ENCODE data around the gene UCKL1.
"Not testable (repeated sequence)": the region's sequence is repeated elsewhere in the genome, so short reads cannot be mapped to it uniquely, and the experiment has no call there.

UCKL1 gene

DNA sequence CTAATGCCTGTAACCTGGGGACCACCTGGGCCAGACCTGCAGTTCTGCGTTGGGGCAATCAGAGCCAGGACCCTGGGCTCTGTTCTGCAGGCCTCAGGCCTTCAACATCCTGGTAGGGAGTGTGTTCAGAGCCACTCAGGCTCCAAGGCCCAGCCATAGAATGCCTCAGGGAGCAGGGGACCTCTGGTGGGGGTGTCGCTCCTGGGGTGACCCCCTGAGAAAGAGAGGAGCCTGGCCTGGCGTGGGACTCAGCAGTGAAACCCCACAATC, 12.5 kb downstream of the UCKL1 start:
- no peak for DNase-seq (ENCODE audit: low read depth, low spot score)

DNA sequence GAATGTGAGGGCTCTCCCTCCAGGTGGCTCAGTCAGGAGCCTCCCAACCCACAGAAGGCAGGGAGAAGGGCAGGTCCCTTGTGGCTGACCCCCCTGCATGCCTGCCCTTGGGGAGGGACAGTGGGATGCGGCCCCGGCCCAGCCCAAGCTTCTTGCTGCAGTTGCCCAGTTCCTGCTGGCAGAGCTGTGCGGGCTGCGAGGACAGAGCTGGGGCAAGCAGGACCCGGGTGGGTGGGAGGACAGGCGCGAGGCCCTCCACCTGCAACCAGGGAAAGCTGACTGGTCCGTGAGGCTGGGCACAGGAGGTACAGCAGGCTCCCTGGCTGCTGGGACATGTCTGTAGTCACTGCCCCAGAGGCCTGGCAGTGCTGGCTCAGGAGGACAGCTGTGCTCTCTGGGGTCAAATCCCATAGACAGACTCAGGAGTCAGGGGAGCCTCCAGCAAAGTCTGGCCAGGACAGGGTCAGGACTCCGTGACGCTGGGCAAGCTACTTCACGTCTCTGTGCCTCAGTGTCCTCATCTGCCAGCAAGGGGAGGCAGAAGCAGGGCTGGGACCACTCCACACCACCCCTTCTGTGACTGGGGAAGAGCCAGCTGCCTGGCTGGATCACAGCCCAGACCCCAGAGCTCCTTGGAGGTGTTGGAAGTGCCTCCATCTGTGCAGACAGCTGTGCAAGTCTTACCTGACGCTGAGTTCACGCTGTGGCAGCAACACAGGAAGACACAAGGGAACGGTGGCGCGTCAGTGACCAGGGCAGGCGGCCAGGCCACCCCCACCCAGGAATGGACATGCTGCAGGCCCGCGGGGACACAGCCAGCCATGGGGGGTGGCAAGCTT, 13.0 kb downstream of the UCKL1 start:
- DNase-seq (ENCODE audit: low read depth, low spot score), result no peak

- no peak for DNase-seq (ENCODE audit: low read depth, low spot score)
These were observed 13.8 kb downstream of the UCKL1 start for GRCh38 chr20:63942250-63942951.

DNA sequence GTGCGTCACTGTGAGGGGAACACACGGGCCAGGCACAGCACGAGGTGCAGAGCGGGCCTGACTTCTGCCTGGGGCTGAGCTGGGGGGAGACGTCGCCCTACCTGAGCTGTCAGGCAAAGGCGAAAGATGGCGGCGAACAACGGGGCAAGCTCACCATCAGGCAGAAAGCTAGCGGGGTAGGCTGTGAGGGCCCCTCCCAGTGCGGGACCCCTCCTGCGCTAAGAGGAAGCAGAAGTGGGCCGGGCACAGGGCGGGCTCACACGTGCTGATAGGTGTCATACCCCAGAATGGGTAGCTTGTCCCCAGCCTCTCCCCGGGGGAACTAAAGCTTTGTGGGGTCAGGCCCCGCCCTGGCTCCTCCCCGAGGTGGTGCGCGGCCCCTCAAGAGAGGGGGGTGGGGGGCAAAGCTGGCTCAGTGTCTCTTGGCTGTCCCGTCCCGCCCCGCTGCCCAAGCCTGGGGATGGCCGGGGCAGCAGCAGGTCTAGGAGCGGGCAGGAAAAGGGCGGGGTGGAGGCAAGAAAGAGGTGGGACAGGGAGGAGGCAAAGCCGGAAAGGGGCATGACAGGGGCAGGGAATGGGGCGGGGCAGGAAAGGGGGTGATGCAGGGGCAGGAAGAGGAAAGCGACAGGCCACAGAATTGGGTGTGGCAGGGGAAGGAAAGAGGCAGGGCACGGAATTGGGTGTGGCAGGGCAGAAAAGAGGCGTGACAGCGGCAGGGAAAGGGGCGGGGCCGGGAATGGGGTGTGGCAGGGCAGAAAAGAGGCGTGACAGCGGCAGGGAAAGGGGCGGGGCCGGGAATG, 14.7 kb downstream of the UCKL1 start:
- no peak for DNase-seq (ENCODE audit: low read depth, low spot score)

- no peak for DNase-seq (ENCODE audit: low read depth, low spot score)
These were observed 15.5 kb downstream of the UCKL1 start for GRCh38 chr20:63940472-63941266.

- DNase-seq (ENCODE audit: low read depth, low spot score), result no peak
These were observed 16.1 kb downstream of the UCKL1 start for GRCh38 chr20:63940071-63940471.

- no peak for DNase-seq (ENCODE audit: low read depth, low spot score)
These were observed 16.9 kb downstream of the UCKL1 start for GRCh38 chr20:63939061-63939935.

- DNase-seq (ENCODE audit: low read depth, low spot score), result no peak
These were observed 18.6 kb downstream of the UCKL1 start for GRCh38 chr20:63937596-63937995.

GRCh38 chr20:63935447-63935846, 20.8 kb downstream of the UCKL1 start:
- DNase-seq (ENCODE audit: low read depth, low spot score), result no peak

- DNase-seq (ENCODE audit: low read depth, low spot score), result no peak
These were observed 21.7 kb downstream of the UCKL1 start for GRCh38 chr20:63934271-63935068.

DNA sequence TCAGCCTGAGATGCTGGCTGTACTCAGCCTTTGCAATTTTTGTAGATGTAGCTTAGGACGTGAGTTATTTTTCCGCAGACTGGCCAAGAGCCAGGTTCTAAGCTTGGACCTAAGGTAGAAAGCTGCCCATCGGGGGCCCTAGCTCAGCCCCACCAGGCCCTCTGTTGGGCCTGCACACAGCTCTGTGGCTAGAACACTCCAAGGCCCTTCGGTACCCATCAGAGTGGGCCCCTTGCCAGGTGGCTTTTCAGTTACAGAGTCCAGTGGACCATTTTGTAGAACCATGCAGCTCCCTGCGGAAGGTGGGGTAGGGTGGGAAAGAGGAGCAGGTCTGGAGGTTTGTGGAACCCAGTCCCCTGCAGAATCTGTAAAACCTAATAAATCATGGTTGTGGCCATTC, 22.6 kb downstream of the UCKL1 start:
- DNase-seq (ENCODE audit: low read depth, low spot score), result no peak

GRCh38 chr20:63932606-63933160, 23.5 kb downstream of the UCKL1 start:
- DNase-seq (ENCODE audit: low read depth, low spot score), result no peak

- no peak for DNase-seq (ENCODE audit: low read depth, low spot score)
These were observed 24.5 kb downstream of the UCKL1 start for GRCh38 chr20:63931735-63932134.

DNA sequence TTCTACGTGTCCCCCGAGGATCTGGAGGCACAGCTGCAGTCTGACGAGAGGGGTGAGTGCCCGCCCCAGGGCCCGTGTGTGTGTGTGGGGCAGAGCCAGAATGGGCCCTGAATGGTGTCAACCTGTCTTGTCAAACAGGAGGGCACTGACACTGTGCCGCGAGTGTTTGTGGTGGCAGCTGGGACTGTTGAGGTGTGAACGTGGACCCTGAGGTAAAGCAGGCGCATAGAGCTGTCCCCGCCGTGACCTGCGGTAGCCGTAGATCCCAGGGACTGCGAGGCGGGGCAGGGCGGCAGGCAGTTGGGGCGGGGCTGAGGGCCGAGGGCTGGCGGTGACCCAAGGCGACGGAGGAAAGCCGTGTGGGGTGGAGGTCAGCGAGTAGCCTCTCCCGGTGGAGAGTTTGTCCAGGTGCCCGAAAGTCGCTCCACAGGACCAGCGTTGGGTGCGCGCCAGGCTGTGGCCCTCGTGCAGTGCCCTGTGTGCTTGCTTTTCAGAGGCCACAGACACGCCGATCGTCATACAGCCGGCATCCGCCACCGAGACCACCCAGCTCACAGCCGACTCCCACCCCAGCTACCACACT, 25.2 kb downstream of the UCKL1 start:
- no peak for DNase-seq (ENCODE audit: low read depth, low spot score)

DNA sequence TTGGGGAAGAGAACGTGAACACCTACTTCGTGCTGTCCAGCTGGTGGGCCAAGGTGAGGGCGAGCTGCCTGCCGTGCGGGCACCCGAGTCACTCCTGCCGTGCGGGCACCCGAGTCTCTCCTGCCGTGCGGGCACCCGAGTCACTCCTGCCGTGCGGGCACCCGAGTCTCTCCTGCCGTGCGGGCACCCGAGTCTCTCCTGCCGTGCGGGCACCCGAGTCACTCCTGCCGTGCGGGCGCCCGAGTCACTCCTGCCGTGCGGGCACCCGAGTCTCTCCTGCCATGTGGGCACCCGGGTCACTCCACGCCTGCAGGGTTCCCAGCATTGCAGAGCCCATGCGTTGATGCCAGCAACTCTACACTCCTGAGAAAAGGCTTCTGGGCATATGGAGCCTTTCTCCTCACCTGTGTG, 26.7 kb downstream of the UCKL1 start:
- DNase-seq (ENCODE audit: low read depth, low spot score), result not testable (repeated sequence)

- no peak for DNase-seq (ENCODE audit: low read depth, low spot score)
These were observed 27.1 kb downstream of the UCKL1 start for GRCh38 chr20:63929071-63929470.

DNA sequence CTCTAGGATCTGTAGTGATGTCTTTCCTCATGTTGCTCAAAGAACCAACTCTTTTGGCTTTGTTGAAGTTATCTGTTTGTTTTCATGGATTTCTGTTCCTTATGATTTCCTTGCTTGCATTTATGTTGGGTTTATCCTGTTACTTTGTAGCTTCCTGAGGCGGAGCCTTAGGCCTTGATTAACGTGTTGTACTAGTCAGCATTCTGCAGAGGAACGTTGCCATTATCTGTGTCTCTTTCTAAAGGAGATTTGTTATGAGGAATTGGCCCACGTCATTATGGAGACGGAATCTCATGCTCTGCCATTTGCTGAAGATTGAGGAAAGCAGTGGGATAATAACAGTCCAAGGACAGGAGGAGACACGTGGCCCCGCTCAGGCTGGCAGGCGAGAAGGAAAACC, 29.9 kb downstream of the UCKL1 start:
- no peak for DNase-seq (ENCODE audit: low read depth, low spot score)

DNA sequence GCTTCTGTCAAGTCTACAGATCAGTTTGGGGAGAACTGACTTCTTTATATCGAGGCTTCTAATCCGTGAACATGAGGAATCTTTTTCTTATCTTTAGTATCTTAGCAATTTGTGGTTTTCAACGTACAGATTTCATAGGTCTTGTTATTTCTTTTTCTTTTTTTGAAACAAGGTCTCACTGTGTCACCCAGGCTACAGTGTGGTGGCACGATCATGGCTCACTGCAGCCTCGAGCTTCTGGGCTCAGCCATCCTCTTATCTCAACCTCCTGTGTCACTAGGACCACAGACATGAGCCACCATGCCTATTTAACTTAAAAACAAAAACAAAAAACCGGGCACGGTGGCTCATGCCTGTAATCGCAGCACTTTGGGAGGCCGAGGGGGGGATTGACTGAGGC, 32.0 kb downstream of the UCKL1 start:
- no peak for DNase-seq (ENCODE audit: low read depth, low spot score)

- DNase-seq (ENCODE audit: low read depth, low spot score), result no peak
These were observed 32.6 kb downstream of the UCKL1 start for GRCh38 chr20:63923651-63924050.
